KMS-11 (cell line): Measurements from ENCODE around the gene DUSP3.

Experiments
- H2AFZ ChIP-seq: fragments of 200-600 bp; sonication (generic); 2 replicates; pipeline ENCODE4 v1.6.1; 2016; ENCODE audit warnings: antibody characterized with exemption, mixed run types, low read depth
- H3K27ac ChIP-seq: fragments of 200-600 bp; sonication (generic); 2 replicates; pipeline ENCODE4 v1.6.1; 2016; ENCODE audit warnings: mild to moderate bottlenecking, mixed run types
- H3K27me3 ChIP-seq: fragments of 200-600 bp; sonication (generic); 2 replicates; pipeline ENCODE4 v1.6.1; 2017; ENCODE audit warnings: mild to moderate bottlenecking, low read depth, mixed run types, moderate library complexity; ENCODE audit not compliant: insufficient read depth
- H3K36me3 ChIP-seq: fragments of 200-600 bp; sonication (generic); 2 replicates; pipeline ENCODE4 v1.6.1; 2017; ENCODE audit warnings: mild to moderate bottlenecking, mixed run types; ENCODE audit not compliant: insufficient read depth
- H3K4me1 ChIP-seq: fragments of 200-600 bp; sonication (generic); 2 replicates; pipeline ENCODE4 v1.6.1; 2016; ENCODE audit warnings: mild to moderate bottlenecking, low read depth, mixed run types; ENCODE audit not compliant: poor library complexity, severe bottlenecking
- H3K4me2 ChIP-seq: fragments of 200-600 bp; sonication (generic); 2 replicates; pipeline ENCODE4 v1.7.0; 2016; ENCODE audit warnings: mild to moderate bottlenecking, mixed run types
- H3K4me3 ChIP-seq: fragments of 200-600 bp; sonication (generic); IDR thresholded peaks from 2 replicates; pipeline ENCODE4 v1.6.1; 2017; ENCODE audit warnings: low read depth, low read length, mixed read lengths; ENCODE audit not compliant: insufficient read depth
- H3K79me2 ChIP-seq: fragments of 200-600 bp; sonication (generic); 2 replicates; pipeline ENCODE4 v1.6.1; 2016; ENCODE audit warnings: low read depth, mixed run types; ENCODE audit not compliant: insufficient read depth
- H3K9ac ChIP-seq: fragments of 200-600 bp; sonication (generic); 2 replicates; pipeline ENCODE4 v1.6.1; 2016; ENCODE audit warnings: mild to moderate bottlenecking, mixed run types
- H4K20me1 ChIP-seq: fragments of 200-600 bp; sonication (generic); 2 replicates; pipeline ENCODE4 v1.6.1; 2016; ENCODE audit warnings: mild to moderate bottlenecking, mixed run types; ENCODE audit not compliant: insufficient read depth
- TF ChIP-seq, protein P1 (sequence below): fragments of 200-600 bp; sonication (generic); conservative IDR thresholded peaks from 2 replicates; pipeline ENCODE4 v1.6.1; 2017; ENCODE audit warnings: low read depth, mild to moderate bottlenecking, antibody characterized with exemption, low read length, moderate library complexity, mixed read lengths

The DUSP3 gene

DNA sequence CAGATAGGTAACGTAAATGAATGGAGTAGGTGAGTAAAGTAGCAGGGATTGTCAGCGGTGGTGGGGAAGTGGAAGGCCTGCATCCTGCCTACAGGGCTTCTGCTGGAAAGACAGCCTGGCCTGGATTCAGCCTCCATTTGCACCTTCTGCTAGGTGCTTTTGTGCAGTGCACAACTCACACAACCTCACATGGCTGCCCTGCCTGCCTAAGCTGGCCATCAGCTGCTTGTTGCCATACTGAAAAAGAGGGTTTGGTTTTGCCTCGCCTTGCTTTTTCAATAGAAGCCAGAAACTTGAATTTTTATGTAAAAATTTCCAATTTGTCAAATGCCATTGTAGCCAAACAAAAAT is 56.5 kb downstream of the DUSP3 start:
- no peak overlapping the region for H3K27ac ChIP-seq
- H3K4me2 ChIP-seq: no peak overlapping the region
- no peaks in the 10 kb centered on the region for H3K79me2 ChIP-seq
- H2AFZ ChIP-seq: no peak overlapping the region
- H3K36me3 ChIP-seq: no peaks in the 10 kb centered on the region
- H3K4me1 ChIP-seq: peaks cover 18% of the 10 kb centered on the region
- TF ChIP-seq, protein P1, sequence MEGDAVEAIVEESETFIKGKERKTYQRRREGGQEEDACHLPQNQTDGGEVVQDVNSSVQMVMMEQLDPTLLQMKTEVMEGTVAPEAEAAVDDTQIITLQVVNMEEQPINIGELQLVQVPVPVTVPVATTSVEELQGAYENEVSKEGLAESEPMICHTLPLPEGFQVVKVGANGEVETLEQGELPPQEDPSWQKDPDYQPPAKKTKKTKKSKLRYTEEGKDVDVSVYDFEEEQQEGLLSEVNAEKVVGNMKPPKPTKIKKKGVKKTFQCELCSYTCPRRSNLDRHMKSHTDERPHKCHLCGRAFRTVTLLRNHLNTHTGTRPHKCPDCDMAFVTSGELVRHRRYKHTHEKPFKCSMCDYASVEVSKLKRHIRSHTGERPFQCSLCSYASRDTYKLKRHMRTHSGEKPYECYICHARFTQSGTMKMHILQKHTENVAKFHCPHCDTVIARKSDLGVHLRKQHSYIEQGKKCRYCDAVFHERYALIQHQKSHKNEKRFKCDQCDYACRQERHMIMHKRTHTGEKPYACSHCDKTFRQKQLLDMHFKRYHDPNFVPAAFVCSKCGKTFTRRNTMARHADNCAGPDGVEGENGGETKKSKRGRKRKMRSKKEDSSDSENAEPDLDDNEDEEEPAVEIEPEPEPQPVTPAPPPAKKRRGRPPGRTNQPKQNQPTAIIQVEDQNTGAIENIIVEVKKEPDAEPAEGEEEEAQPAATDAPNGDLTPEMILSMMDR: no peak
- H3K4me3 ChIP-seq: no peak overlapping the region
- no peaks in the 10 kb centered on the region for H4K20me1 ChIP-seq
- H3K9ac ChIP-seq: no peak overlapping the region
- peaks cover 31% of the 10 kb centered on the region; the same call in 1 of the 2 replicates for H3K27me3 ChIP-seq

DNA sequence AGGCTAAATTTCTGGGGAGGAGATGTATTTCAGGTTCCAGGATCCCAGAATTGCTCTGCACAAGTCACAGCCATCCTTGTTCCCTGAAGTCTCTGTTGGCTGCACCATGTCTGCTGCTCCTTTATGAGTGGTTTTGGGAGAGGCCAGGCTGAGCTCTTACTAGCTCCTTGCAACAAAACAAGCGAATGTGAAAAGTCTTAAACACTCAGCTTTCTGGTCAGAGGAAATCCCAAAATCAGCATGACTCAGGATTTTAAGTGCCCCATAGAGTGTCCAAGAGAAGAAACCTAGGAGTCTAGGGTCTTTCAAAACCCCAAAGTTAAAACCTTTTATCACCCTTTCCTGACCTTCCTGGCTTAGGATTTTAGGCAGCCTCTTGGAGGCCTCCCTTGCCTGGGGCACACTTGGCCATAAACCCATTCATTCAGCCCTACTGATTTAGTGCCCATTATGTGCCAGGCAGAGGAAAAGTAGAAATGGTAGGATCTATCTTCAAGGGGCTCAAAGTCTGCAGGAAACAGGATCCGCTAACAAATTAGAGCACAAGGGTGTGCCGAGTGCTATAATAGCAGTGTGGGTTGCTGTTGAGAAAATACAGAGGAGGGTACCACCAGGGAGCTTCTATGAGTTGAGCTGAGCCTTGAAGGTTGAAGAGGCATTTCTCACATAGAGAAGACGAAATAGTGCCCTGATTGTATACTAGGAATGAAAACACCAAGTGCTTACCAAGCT is 57.1 kb downstream of the DUSP3 start:
- Histone ChIP-seq H3K27me3 (peaks cover 36% of the 10 kb centered on the region), H3K4me1 (peaks cover 18% of the 10 kb centered on the region), H3K79me2 (no peaks in the 10 kb centered on the region), H3K36me3 (no peaks in the 10 kb centered on the region), H4K20me1 (no peaks in the 10 kb centered on the region), H3K4me3 (no peak overlapping the region), H3K9ac (peak overlapping the region; percentile 73; the same call in 1 of the 2 replicates), H2AFZ (peak overlapping the region; percentile 98), H3K4me2 (peak overlapping the region; percentile 72; the same call in 1 of the 2 replicates), H3K27ac (no peak overlapping the region)
- TF ChIP-seq, protein P1: no peak

DNA sequence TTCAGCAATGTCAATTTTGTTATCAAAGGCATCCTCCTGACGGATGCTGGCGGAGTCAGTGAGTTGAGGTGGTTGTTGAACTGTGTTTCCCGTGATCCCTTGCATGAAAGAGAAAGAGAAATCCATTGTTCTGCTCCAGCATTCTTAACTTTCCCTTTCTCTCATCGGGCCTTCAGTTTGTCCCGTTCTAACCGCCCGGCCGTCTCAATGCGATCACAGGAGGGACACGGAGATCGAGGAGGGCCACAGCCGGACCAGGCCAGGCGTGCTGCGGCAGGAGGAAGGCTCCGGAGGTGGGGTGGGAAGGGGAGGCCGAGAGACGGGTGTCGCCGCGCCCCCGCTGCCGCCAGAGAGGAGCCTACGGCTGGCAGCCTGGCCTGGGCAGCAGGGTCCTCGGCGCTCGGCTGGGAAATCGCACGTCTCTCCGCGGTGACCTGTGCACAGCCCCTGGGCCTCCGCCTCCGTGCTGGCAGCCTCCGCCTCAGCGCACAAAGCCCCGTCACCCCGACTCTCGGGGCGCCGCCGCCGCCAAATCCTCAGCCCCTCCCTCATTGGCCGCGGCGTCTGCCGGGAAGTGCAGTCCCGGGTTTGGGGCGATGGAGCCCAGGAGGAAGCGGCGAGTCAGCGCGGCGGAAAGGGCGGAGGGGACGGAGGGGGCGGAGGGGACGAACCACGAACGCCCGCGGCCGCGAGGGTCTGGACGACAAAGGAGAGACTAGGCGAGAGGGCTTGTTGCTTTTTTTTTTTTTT is 58.3 kb downstream of the DUSP3 start:
- Histone ChIP-seq H3K4me2 (peak overlapping the region; percentile 72), H3K79me2 (no peaks in the 10 kb centered on the region), H3K27me3 (peaks cover 48% of the 10 kb centered on the region), H3K9ac (peak overlapping the region; percentile 73), H3K4me1 (peaks cover 18% of the 10 kb centered on the region), H4K20me1 (no peaks in the 10 kb centered on the region), H2AFZ (peak overlapping the region; percentile 98), H3K27ac (peak overlapping the region; percentile 46), H3K4me3 (no peak overlapping the region), H3K36me3 (no peaks in the 10 kb centered on the region)
- TF ChIP-seq, protein P1: no peak

DNA sequence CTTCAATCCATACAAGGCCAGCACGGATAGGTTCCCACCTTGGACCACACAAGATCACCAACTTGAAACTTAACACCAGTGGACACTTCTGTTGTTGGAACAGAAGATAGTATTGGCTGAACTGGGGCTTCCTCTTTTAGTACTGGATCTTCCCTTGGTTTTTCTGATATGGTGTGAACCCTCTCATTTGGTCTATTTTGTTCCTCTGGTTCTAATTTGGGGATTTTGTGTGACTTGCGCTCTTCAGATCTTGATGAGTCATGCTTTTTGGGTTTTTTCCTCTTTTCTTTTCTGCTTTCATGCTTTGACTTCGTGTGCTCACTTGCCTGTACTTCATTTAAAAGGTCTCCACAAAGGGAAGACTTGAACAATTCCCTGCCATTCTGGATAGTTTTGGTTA is 59.2 kb downstream of the DUSP3 start:
- Histone ChIP-seq H3K27ac (no peak overlapping the region), H3K27me3 (peaks cover 57% of the 10 kb centered on the region), H3K79me2 (no peaks in the 10 kb centered on the region), H3K36me3 (no peaks in the 10 kb centered on the region), H2AFZ (peak overlapping the region; percentile 98; the same call in 1 of the 2 replicates), H3K4me3 (no peak overlapping the region), H3K9ac (no peak overlapping the region), H3K4me2 (peak overlapping the region; percentile 72), H4K20me1 (no peaks in the 10 kb centered on the region), H3K4me1 (peaks cover 18% of the 10 kb centered on the region)
- TF ChIP-seq, protein P1: no peak
